IMR-90 (cell line): Measurements from ENCODE around the gene SLC8A1. TPM values are rescaled to one million over a fixed set of nuclear protein-coding genes. Genes with fewer than 3 reads are reported as not detected.

Experiments
- ATAC-seq: fragments of 200-7000 bp; cut with Tn5 transposase; 2 replicates; pipeline ENCODE4 v1.9.1; 2020; ENCODE audit warnings: low read depth, mild to moderate bottlenecking, moderate library complexity
- BruUV-seq: library from RNA; stranded (reverse); fragments of 400-500 nt; replicated peaks from 2 replicates; lab custom pipeline; 2021; lab: Mats Ljungman, UMichigan
- CTCF ChIA-PET: fragments of 300-600 bp; formaldehyde crosslinking; extraction: SDS; loops from one replicate; lab custom pipeline; 2021; ENCODE audit warnings: antibody characterized with exemption; lab: Yijun Ruan, JAX
- POLR2A ChIA-PET: fragments of 300-600 bp; sonication (Branson Sonifier 250); formaldehyde crosslinking; loops from one replicate; lab custom pipeline; 2022; ENCODE audit warnings: antibody characterized with exemption; ENCODE audit not compliant: unreplicated experiment; lab: Charles Lee
- DNase-seq: peaks from one replicate; pipeline ENCODE4 v3.0.0; 2013
- H2AFZ ChIP-seq: replicated peaks from 2 replicates; pipeline ENCODE3; 2013; ENCODE audit warnings: low read length, mild to moderate bottlenecking; ENCODE audit not compliant: poor library complexity
- H2AK5ac ChIP-seq: 2 replicates; pipeline ENCODE4 v1.6.1; 2013; ENCODE audit warnings: low read depth, low read length, inconsistent platforms
- H2AK9ac ChIP-seq: replicated peaks from 2 replicates; pipeline ENCODE3; 2013; ENCODE audit warnings: mild to moderate bottlenecking, low read depth, low read length, moderate library complexity; ENCODE audit not compliant: poor library complexity
- H2BK120ac ChIP-seq: 2 replicates; pipeline ENCODE4 v1.6.1; 2013; ENCODE audit warnings: low read depth, low read length, inconsistent platforms
- H2BK15ac ChIP-seq: 3 replicates; pipeline ENCODE4 v1.6.1; 2013; ENCODE audit warnings: low read depth, low read length, inconsistent platforms
- H2BK20ac ChIP-seq: 2 replicates; pipeline ENCODE4 v1.6.1; 2013; ENCODE audit warnings: low read depth, mild to moderate bottlenecking, inconsistent platforms, low read length, moderate library complexity
- H2BK5ac ChIP-seq: 2 replicates; pipeline ENCODE4 v1.6.1; 2013; ENCODE audit warnings: mild to moderate bottlenecking, low read depth, low read length, inconsistent platforms; ENCODE audit not compliant: poor library complexity, severe bottlenecking
- H3K14ac ChIP-seq: replicated peaks from 2 replicates; pipeline ENCODE4 v1.6.1; 2013; ENCODE audit warnings: low read depth, low read length, inconsistent platforms
- H3K18ac ChIP-seq: 2 replicates; pipeline ENCODE4 v1.6.1; 2013; ENCODE audit warnings: low read depth, low read length, control low read depth
- H3K23ac ChIP-seq: 2 replicates; pipeline ENCODE4 v1.6.1; 2013; ENCODE audit warnings: low read depth, low read length, inconsistent platforms
- H3K27ac ChIP-seq: 2 replicates; pipeline ENCODE4 v1.5.1; 2013; ENCODE audit warnings: mild to moderate bottlenecking, control low read depth, low read length; ENCODE audit not compliant: insufficient read depth
- H3K27me3 ChIP-seq: 2 replicates; pipeline ENCODE4 v1.6.1; 2013; ENCODE audit warnings: low read length; ENCODE audit not compliant: control insufficient read depth, insufficient read depth
- H3K36me3 ChIP-seq: 2 replicates; pipeline ENCODE4 v1.6.1; 2013; ENCODE audit warnings: low read length, mixed read lengths; ENCODE audit not compliant: control insufficient read depth, insufficient read depth
- H3K4ac ChIP-seq: 2 replicates; pipeline ENCODE4 v1.6.1; 2013; ENCODE audit warnings: low read depth, low read length, inconsistent platforms
- H3K4me1 ChIP-seq: 2 replicates; pipeline ENCODE4 v1.6.1; 2013; ENCODE audit warnings: low read length, mixed read lengths; ENCODE audit not compliant: control insufficient read depth, insufficient read depth
- H3K4me2 ChIP-seq: 2 replicates; pipeline ENCODE4 v1.6.1; 2013; ENCODE audit warnings: low read depth, mild to moderate bottlenecking, control low read depth, low read length, moderate library complexity
- H3K4me3 ChIP-seq: 2 replicates; pipeline ENCODE4 v1.5.1; 2013; ENCODE audit warnings: low read depth, mild to moderate bottlenecking, control low read depth, low read length, moderate library complexity; ENCODE audit not compliant: insufficient read depth
- H3K56ac ChIP-seq: 2 replicates; pipeline ENCODE4 v1.6.1; 2013; ENCODE audit warnings: low read length, inconsistent platforms; ENCODE audit not compliant: insufficient read depth; ENCODE audit errors: extremely low read depth
- H3K79me1 ChIP-seq, 2 experiments: 2 replicates each; pipeline ENCODE4 v1.6.1; 2013; ENCODE audit warnings: low read length in 2 of 2, inconsistent platforms in 1 of 2, low read depth in 1 of 2
- H3K9ac ChIP-seq: 2 replicates; pipeline ENCODE4 v1.6.1; 2013; ENCODE audit warnings: low read depth, low read length, control low read depth
- H3K9me1 ChIP-seq: 2 replicates; pipeline ENCODE4 v1.6.1; 2013; ENCODE audit warnings: low read length, inconsistent platforms; ENCODE audit not compliant: insufficient read depth
- H3K9me3 ChIP-seq: 2 replicates; pipeline ENCODE4 v1.6.1; 2013; ENCODE audit warnings: low read length; ENCODE audit not compliant: control insufficient read depth, insufficient read depth
- H4K20me1 ChIP-seq: 2 replicates; pipeline ENCODE4 v1.6.1; 2013; ENCODE audit warnings: low read length, inconsistent platforms; ENCODE audit not compliant: insufficient read depth
- H4K5ac ChIP-seq: 2 replicates; pipeline ENCODE4 v1.6.1; 2013; ENCODE audit warnings: mild to moderate bottlenecking, low read depth, low read length, control low read depth
- H4K8ac ChIP-seq, 2 experiments: 2 replicates each; pipeline ENCODE4 v1.6.1; 2013; ENCODE audit warnings: low read depth in 2 of 2, low read length in 2 of 2, control low read depth in 1 of 2, inconsistent platforms in 1 of 2
- H4K91ac ChIP-seq: 2 replicates; pipeline ENCODE4 v1.6.1; 2013; ENCODE audit warnings: low read depth, low read length, inconsistent platforms; ENCODE audit not compliant: insufficient read depth
- CTCF ChIP-seq: conservative IDR thresholded peaks from 2 replicates; pipeline ENCODE4 v1.5.1; 2012; ENCODE audit warnings: mild to moderate bottlenecking, low read depth, low read length, improper control_type of control experiment
- MAFK ChIP-seq: IDR thresholded peaks from 2 replicates; pipeline ENCODE4 v1.6.1; 2012; ENCODE audit warnings: low read depth, low read length, improper control_type of control experiment
- MAZ ChIP-seq: IDR thresholded peaks from 2 replicates; pipeline ENCODE4 v1.6.1; 2012; ENCODE audit warnings: low read depth, mild to moderate bottlenecking, low read length, improper control_type of control experiment, moderate library complexity, borderline replicate concordance
- SMC3 ChIP-seq: fragments of 150-350 bp; IDR thresholded peaks from 2 replicates; pipeline ENCODE4 v1.6.1; 2016; ENCODE audit warnings: low read depth, mild to moderate bottlenecking, antibody characterized with exemption, low read length, moderate library complexity
- WGBS, 2 experiments: methylation state at CpG; one replicate each; pipeline versions ENCODE4 v1.1.5 to v1.1.7; 2013; ENCODE audit warnings: missing lambda C conversion rate in 2 of 2; ENCODE audit not compliant: insufficient read length in 1 of 2; ENCODE audit errors: extremely low coverage in 2 of 2; 5-methylcytosine and 5-hydroxymethylcytosine counted together
- dilution Hi-C: fragments of 300-500 bp; cut with HindIII; formaldehyde crosslinking; loops from one replicate; pipeline ENCODE4 v1.14.3; 2018; ENCODE audit warnings: low sequenced_read_pairs; ENCODE audit not compliant: unreplicated experiment
- in situ Hi-C: fragments of 300-500 bp; cut with MboI; formaldehyde crosslinking; loops from 3 replicates; pipeline ENCODE4 v1.14.3; 2019; ENCODE audit warnings: low sequenced_read_pairs, inconsistent platforms, mixed read lengths
- intact Hi-C: fragments of 100-400 bp; cut with micrococcal nuclease; formaldehyde crosslinking; loops from 2 replicates; pipeline ENCODE4 v1.10.0; 2022
- polyA plus RNA-seq, 3 experiments: library from polyadenylated mRNA; depleted of rRNA; stranded (reverse); fragments of >200 nt; gene quantifications; 2 replicates each; pipeline ENCODE4 v1.2.3, GENCODE V29; 2012; ENCODE audit warnings: low replicate concordance in 1 of 3
- total RNA-seq: library from RNA; depleted of rRNA; stranded (reverse); fragments of >200 nt; gene quantifications from 2 replicates; pipeline ENCODE4 v1.2.3, GENCODE V29; 2012

The SLC8A1 gene
- total and polyA plus RNA-seq, 2 of the 4 experiments (the other 2 are of a cell fraction) = 7.7 to 57.0 TPM

GRCh38 chr2:40360652-40361051 lies 91.2 kb downstream of the SLC8A1 start:
- in situ Hi-C loops (no loop called here), intact Hi-C loops (loop anchor here (5.0 kb wide), 1 partner anchor 448 kb away; no protein-coding TSS in a partner anchor), dilution Hi-C loops (no loop called here)
- no peak overlapping the region for H3K27ac ChIP-seq
- H4K91ac ChIP-seq = no peak overlapping the region
- ATAC-seq = 0 out of 2 replicates have a peak, but pooled peaks have one; percentile 5
- H3K9ac ChIP-seq = no peak overlapping the region
- H2AFZ ChIP-seq = no peak overlapping the region
- no peak overlapping the region for H3K4me2 ChIP-seq
- no TSS peak for BruUV-seq
- H3K27me3 ChIP-seq = no peaks in the 10 kb centered on the region
- peak overlapping the region; percentile 49; the same call in 1 of the 2 replicates for H4K5ac ChIP-seq
- no peaks in the 10 kb centered on the region for H4K20me1 ChIP-seq
- no peak overlapping the region for H3K4me3 ChIP-seq
- POLR2A ChIA-PET = no interaction called here
- H4K8ac ChIP-seq = peak overlapping the region in 1 of 2 experiments; percentile 57; a peak in 2 of 4 replicates
- no peak overlapping the region for H3K56ac ChIP-seq
- H3K23ac ChIP-seq = peak overlapping the region; percentile 55; the same call in 1 of the 2 replicates
- peak overlapping the region; percentile 76 for H2BK20ac ChIP-seq
- peak; percentile 31 for DNase-seq
- H3K36me3 ChIP-seq = no peaks in the 10 kb centered on the region
- 0 out of 2 replicates have a peak overlapping the region, but pooled peaks have one; percentile 30 for H2AK5ac ChIP-seq
- peak overlapping the region; percentile 9 for H2BK5ac ChIP-seq
- peaks cover 10% of the 10 kb centered on the region for H3K9me1 ChIP-seq
- no peaks in the 10 kb centered on the region for H3K9me3 ChIP-seq
- peaks cover 35 to 63% of the 10 kb centered on the region in 2 experiments for H3K79me1 ChIP-seq
- H2AK9ac ChIP-seq = no peak overlapping the region
- peaks cover 13% of the 10 kb centered on the region for H3K4me1 ChIP-seq
- peak overlapping the region; percentile 88; the same call in 2 of the 3 replicates for H2BK15ac ChIP-seq
- peak overlapping the region; percentile 8 for H3K14ac ChIP-seq
- TF ChIP-seq MAFK (no peak), MAZ (no peak), SMC3 (no peak), CTCF (peak; percentile 25; the same call in 1 of the 2 replicates)
- no CpG with 5 or more reads among the region's 1 CpG for WGBS, 2 experiments
- peak overlapping the region; percentile 23; the same call in 1 of the 2 replicates for H3K4ac ChIP-seq
- H2BK120ac ChIP-seq = peak overlapping the region; percentile 44
- peak overlapping the region; percentile 49; the same call in 1 of the 2 replicates for H3K18ac ChIP-seq
- CTCF ChIA-PET = interaction anchor here (1.1 kb wide), 2 partner anchors 38 to 87 kb away, joined by 3 read pairs; no protein-coding TSS in a partner anchor
